Measurements from ENCODE around the gene MOG.
"Not testable (repeated sequence)": the region's sequence is repeated elsewhere in the genome, so short reads cannot be mapped to it uniquely, and the experiment has no call there.

Gene MOG

GRCh38 chr6:29641430-29642148, 15.3 kb upstream of the MOG start:
- DNase-seq, result no peak

GRCh38 chr6:29647927-29648642, 8.8 kb upstream of the MOG start:
- DNase-seq, result no peak

- peak; percentile 97 for DNase-seq
These were observed 6.9 kb upstream of the MOG start for GRCh38 chr6:29649701-29650673.

GRCh38 chr6:29651413-29652197, 5.3 kb upstream of the MOG start:
- DNase-seq, result no peak

- DNase-seq, result no peak
These were observed 4.7 kb upstream of the MOG start for GRCh38 chr6:29652198-29652584.

- peak; percentile 32 for DNase-seq
These were observed 3.3 kb upstream of the MOG start for GRCh38 chr6:29653452-29654038.

GRCh38 chr6:29655658-29656057, 1.2 kb upstream of the MOG start:
- DNase-seq, result no peak

- DNase-seq, result no peak
These were observed 735 bp upstream of the MOG start for GRCh38 chr6:29656157-29656556.

GRCh38 chr6:29661071-29661470, 4.2 kb downstream of the MOG start:
- no peak for DNase-seq

- not testable (repeated sequence) for DNase-seq
These were observed 4.7 kb downstream of the MOG start for GRCh38 chr6:29661502-29662141.

- DNase-seq, result no peak
These were observed 6.6 kb downstream of the MOG start for GRCh38 chr6:29663300-29664042.

- no peak for DNase-seq
These were observed 9.3 kb downstream of the MOG start for GRCh38 chr6:29665942-29666825.

GRCh38 chr6:29666826-29667130, 9.9 kb downstream of the MOG start:
- DNase-seq, result no peak

- no peak for DNase-seq
These were observed 10.3 kb downstream of the MOG start for GRCh38 chr6:29667158-29667557.

- DNase-seq, result no peak
These were observed 14.1 kb downstream of the MOG start for GRCh38 chr6:29671026-29671425.

GRCh38 chr6:29672116-29672515, 15.2 kb downstream of the MOG start:
- DNase-seq, result not testable (repeated sequence)

GRCh38 chr6:29673161-29673560, 16.3 kb downstream of the MOG start:
- DNase-seq, result no peak

GRCh38 chr6:29674008-29674407, 17.1 kb downstream of the MOG start:
- DNase-seq, result no peak

- DNase-seq, result no peak
These were observed 18.7 kb downstream of the MOG start for GRCh38 chr6:29675561-29675960.

GRCh38 chr6:29676981-29677601, 20.2 kb downstream of the MOG start:
- DNase-seq, result no peak

Measured in stimulated activated CD4-positive, alpha-beta T cell treated with anti-CD3 and anti-CD28 coated beads, Interleukin-12 subunit alpha, Interleukin-12 subunit beta, amount 100 ng/mL, for 4 hours (primary cell).